Ishikawa (cell line): ENCODE measurements around the gene MYLK.

ENCODE experiments used
- CEBPB ChIP-seq: IDR thresholded peaks from 2 replicates; pipeline ENCODE4 v1.6.1; 2012
- CREB1 ChIP-seq: IDR thresholded peaks from 2 replicates; pipeline ENCODE4 v1.6.1; 2012; ENCODE audit warnings: low read depth
- EGR1 ChIP-seq: IDR thresholded peaks from 2 replicates; pipeline ENCODE4 v1.6.1; 2012
- EP300 ChIP-seq: IDR thresholded peaks from 2 replicates; pipeline ENCODE4 v1.6.1; 2012; ENCODE audit warnings: borderline replicate concordance
- FOXM1 ChIP-seq: IDR thresholded peaks from 2 replicates; pipeline ENCODE4 v1.6.1; 2012; ENCODE audit warnings: low read depth, borderline replicate concordance
- NFIC ChIP-seq: IDR thresholded peaks from 2 replicates; pipeline ENCODE4 v1.6.1; 2012
- RAD21 ChIP-seq: IDR thresholded peaks from 2 replicates; pipeline ENCODE4 v1.6.1; 2012; ENCODE audit warnings: low read depth
- TAF1 ChIP-seq: IDR thresholded peaks from 2 replicates; pipeline ENCODE4 v1.6.1; 2012; ENCODE audit warnings: low read depth, mild to moderate bottlenecking
- TCF12 ChIP-seq: IDR thresholded peaks from 2 replicates; pipeline ENCODE4 v1.6.1; 2012; ENCODE audit warnings: low read depth
- TEAD4 ChIP-seq: IDR thresholded peaks from 2 replicates; pipeline ENCODE4 v1.6.1; 2012
- YY1 ChIP-seq: IDR thresholded peaks from 2 replicates; pipeline ENCODE4 v1.6.1; 2012; ENCODE audit warnings: low read depth
- ZBTB7A ChIP-seq: IDR thresholded peaks from 2 replicates; pipeline ENCODE4 v1.6.1; 2012; ENCODE audit warnings: low read depth
- TF ChIP-seq, protein P1 (sequence below): IDR thresholded peaks from 2 replicates; pipeline ENCODE4 v1.6.1; 2012; ENCODE audit warnings: low read depth, mild to moderate bottlenecking
- TF ChIP-seq, protein P2 (sequence below): IDR thresholded peaks from 2 replicates; pipeline ENCODE4 v1.6.1; 2012
- TF ChIP-seq, protein P3 (sequence below): IDR thresholded peaks from 2 replicates; pipeline ENCODE4 v1.6.1; 2012

Gene MYLK

DNA sequence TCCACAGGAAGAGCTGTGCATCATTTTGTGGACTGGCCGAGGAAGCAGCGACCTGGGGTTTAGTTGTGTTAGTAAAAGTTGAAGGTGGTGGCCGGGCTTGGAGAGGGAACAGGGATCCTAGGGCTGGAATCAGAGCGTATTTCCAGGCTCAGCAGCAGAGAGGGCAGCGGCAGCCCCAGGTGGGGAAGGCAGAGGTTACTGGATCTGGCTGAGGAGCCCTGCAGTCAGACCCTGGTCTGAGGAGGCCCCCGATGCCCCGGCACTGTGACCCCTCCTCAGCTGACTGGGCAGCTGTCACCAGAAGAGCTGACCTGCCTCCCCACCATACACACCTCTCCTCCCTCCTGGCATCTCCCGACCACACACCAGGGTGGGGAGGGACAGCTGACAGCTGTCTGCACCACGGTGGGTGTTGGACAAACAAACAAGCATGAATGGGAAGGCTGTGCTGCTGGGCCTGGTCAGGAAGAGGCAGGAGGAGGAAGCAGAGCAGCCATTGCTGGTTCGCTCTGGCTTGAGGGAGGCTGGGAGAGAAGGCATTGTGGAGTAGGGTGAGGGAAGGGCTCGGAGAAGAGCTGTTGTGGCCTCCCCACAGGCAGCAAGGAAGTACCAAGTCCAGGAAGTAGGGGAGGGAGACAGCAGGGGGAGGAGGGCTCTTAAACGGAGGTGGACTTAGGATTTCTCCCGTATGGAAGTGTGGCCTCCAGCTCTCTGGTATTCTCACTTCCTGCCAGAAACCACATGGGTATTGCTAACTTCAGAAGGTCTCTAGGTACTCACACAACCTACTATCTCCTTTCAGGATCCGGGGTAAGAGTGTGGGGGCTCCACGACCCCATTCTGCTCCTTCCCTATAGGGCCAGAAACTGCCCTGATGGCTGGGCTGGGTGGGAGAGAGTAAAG is 249.7 kb downstream of the MYLK start:
- TF ChIP-seq EP300: no peak
- no peak for TF ChIP-seq YY1
- TF ChIP-seq CREB1: no peak
- no peak for TF ChIP-seq TEAD4
- TF ChIP-seq FOXM1: no peak

DNA sequence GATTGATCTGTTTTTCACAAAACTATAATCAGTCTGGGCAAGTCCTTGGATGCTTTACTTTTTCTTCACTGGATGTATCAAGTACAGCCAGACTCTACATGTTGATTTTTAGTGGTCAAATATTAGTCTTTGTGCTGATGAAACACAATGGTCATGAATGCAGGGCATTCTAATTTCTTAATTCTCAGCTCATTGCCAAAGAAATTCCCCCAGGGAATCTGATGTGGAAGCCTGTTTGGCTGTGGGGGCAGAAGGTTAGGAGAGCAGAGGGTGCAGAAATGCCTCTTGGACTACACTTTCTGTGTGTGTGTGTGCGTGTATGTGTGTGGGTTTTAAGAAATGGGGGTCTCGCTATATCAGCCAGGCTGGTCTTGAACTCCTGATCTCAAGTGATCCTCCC is 250.6 kb downstream of the MYLK start:
- TF ChIP-seq ZBTB7A (no peak), TEAD4 (no peak), CEBPB (no peak)

DNA sequence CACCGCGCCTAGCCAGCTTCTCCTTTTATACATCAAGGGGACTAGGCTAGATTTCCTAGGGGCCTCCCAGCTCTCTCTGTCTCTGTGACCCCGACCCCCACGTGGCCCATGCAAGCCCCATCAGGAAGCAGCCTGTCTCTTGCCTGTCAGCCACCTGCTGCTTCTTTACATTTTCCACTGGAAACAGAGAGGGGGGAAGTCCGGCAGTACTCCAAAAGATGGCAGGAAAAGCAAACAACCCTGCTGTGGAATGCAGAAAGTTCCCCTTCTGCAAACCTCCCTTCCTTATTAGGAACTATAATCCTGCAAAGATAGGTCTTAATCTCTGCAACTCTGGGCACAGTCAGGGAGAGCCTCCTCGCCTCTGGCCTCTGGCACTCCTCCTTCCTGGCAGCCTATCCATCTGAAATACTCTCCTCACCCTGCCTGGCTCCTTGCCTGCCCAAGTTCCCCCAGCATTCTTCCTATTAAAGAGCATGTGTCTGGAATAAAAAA is 251.9 kb downstream of the MYLK start:
- TF ChIP-seq, protein P1, sequence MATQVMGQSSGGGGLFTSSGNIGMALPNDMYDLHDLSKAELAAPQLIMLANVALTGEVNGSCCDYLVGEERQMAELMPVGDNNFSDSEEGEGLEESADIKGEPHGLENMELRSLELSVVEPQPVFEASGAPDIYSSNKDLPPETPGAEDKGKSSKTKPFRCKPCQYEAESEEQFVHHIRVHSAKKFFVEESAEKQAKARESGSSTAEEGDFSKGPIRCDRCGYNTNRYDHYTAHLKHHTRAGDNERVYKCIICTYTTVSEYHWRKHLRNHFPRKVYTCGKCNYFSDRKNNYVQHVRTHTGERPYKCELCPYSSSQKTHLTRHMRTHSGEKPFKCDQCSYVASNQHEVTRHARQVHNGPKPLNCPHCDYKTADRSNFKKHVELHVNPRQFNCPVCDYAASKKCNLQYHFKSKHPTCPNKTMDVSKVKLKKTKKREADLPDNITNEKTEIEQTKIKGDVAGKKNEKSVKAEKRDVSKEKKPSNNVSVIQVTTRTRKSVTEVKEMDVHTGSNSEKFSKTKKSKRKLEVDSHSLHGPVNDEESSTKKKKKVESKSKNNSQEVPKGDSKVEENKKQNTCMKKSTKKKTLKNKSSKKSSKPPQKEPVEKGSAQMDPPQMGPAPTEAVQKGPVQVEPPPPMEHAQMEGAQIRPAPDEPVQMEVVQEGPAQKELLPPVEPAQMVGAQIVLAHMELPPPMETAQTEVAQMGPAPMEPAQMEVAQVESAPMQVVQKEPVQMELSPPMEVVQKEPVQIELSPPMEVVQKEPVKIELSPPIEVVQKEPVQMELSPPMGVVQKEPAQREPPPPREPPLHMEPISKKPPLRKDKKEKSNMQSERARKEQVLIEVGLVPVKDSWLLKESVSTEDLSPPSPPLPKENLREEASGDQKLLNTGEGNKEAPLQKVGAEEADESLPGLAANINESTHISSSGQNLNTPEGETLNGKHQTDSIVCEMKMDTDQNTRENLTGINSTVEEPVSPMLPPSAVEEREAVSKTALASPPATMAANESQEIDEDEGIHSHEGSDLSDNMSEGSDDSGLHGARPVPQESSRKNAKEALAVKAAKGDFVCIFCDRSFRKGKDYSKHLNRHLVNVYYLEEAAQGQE: no peak
- TF ChIP-seq ZBTB7A: no peak
- no peak for TF ChIP-seq TEAD4
- TF ChIP-seq YY1: no peak
- TF ChIP-seq FOXM1: no peak
- TF ChIP-seq, protein P2, sequence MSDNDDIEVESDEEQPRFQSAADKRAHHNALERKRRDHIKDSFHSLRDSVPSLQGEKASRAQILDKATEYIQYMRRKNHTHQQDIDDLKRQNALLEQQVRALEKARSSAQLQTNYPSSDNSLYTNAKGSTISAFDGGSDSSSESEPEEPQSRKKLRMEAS: no peak
- TF ChIP-seq EP300: no peak
- no peak for TF ChIP-seq TAF1
- no peak for TF ChIP-seq CEBPB
- TF ChIP-seq, protein P3, sequence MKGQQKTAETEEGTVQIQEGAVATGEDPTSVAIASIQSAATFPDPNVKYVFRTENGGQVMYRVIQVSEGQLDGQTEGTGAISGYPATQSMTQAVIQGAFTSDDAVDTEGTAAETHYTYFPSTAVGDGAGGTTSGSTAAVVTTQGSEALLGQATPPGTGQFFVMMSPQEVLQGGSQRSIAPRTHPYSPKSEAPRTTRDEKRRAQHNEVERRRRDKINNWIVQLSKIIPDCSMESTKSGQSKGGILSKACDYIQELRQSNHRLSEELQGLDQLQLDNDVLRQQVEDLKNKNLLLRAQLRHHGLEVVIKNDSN: no peak
- no peak for TF ChIP-seq NFIC
- TF ChIP-seq RAD21: no peak
- no peak for TF ChIP-seq TCF12
- no peak for TF ChIP-seq EGR1
- no peak for TF ChIP-seq CREB1

DNA sequence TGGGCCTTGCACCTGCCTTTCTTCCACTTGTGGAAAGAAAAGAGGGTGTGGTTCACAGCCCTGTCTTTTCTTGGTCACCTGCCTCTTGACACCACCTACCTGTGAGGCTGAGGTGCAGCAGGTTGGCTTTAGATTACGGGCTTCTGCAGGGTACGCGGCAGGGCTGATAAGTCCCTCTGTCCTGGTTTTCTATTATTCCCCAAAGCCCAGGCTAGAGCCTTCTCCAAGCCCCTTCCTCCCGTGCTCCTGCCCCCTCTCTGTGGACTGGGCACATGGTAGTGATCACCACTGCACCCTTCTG is 254.4 kb downstream of the MYLK start:
- TF ChIP-seq TCF12 (no peak), RAD21 (peak; percentile 20; the same call in 1 of the 2 replicates)

DNA sequence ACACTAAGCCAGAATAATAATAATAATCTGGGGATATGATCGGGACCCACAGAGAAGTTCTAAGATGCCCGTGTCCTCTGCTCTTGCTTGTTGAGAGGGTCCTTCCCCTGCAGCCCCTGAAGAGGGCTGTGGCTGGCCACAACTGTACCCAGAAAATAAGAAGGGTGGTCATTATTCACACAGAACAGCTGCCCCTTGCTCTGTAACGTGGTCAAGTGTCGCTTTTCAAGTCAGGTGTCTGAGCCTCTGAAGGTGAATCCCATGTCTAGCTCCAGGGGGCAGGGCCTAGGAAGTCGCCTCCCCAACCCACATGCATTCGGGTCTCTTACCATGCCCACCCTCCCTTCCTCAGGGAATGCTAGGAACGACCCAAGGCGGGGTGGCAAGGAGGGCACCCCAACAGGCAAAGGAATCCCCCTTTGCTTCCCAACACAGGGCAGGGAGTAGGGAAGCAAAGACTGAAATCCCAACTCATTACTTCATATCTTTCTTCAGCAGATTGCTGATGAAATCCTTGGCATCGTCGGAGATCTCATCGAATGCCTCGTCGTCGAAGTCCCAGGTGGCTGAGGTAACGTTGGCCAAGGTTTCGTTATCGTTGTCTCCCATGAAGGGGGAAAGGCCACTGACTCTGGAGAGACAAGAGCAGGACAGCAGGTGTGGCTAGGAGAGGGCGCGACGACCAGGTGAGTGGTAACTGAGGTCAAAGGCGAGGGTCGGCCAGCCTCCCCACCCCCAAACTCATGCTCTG is 255.0 kb downstream of the MYLK start:
- no peak for TF ChIP-seq ZBTB7A

DNA sequence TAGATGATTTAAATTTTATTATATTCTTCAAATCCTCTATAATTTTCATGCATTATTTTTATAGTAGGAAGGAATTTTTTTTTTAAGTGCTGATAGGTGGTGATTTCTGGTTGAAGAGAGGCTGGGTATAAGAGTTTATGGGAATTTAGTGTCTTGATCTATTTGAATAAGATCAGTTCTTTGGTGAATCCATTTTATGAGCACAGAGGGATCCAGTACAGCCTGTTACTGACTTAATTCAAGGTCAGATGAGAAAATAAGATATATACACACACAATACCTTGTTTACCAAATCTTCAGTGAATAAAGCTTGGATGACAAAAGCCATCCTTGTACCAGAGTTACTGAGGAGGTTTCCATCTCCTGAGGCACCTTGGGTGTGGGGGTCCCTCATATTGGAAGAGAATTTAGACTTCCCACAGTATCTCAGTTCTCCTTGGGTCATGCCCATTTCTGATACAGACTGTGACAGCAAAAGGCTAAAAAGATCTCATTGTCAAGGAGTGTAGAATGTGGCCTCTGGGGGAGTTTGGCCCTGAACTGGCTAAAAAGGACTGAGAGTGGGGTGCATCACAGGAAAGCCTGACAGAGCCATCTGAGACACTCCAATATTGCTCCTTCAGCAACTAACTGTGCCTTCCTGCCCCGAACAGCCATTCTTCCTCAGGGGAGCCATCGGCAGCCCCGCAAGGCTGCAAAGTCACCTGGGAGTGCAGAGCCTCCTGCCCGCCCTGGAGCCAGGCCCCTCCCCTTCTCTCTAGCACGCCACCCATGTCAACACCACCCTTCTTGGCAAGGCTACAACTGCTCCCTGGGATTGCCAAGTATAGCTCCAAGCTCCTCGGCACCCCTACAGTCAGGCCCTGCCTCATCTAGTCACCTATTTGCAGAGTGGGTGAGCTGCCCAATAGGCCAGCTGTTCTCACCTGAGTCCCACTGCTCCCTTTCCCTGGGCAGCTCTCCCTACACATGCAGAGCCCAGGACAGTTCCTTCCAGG is 256.2 kb downstream of the MYLK start:
- peak; percentile 7; the same call in 1 of the 2 replicates for TF ChIP-seq NFIC
- no peak for TF ChIP-seq TAF1

DNA sequence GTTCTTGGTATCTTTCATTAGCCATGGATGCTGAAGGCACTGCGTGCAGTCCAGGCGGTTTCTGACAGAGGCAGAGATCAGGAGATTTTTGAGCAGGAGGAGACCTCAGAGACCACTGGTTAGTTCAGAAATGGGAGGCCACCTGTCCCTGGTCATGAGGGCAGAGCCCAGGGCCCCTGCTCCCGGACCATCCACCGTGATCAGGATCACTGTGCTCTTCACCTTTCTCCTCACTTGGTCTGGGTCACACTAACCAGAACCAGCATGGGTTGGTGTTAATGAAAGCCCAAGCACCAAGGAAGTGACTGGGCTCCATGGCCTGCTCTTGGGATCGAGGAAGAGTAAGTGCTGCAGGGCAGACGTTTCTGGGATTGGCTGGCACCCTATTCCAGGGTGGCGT is 257.3 kb downstream of the MYLK start:
- TF ChIP-seq FOXM1: no peak
- TF ChIP-seq YY1: no peak
- TF ChIP-seq TCF12: no peak
- TF ChIP-seq, protein P3: no peak
- TF ChIP-seq EP300: no peak
- TF ChIP-seq, protein P2: no peak
- TF ChIP-seq CREB1: no peak
- TF ChIP-seq NFIC: no peak
- TF ChIP-seq TAF1: no peak
- no peak for TF ChIP-seq RAD21
- TF ChIP-seq EGR1: no peak
- no peak for TF ChIP-seq TEAD4
- TF ChIP-seq CEBPB: no peak
- TF ChIP-seq, protein P1: no peak
- no peak for TF ChIP-seq ZBTB7A
